HUES48 (cell line): ENCODE results near the gene ADPRH.
"Not testable (repeated sequence)": the region's sequence is repeated elsewhere in the genome, so short reads cannot be mapped to it uniquely, and the experiment has no call there.

ENCODE experiments used
- H3K27ac ChIP-seq: one replicate; pipeline ENCODE4 v1.7.0; 2013; ENCODE audit warnings: low read depth, low read length, inconsistent platforms
- H3K27me3 ChIP-seq: 2 replicates; pipeline ENCODE4 v1.6.1; 2013; ENCODE audit warnings: mild to moderate bottlenecking, low read length; ENCODE audit not compliant: control insufficient read depth, insufficient read depth
- H3K36me3 ChIP-seq: 2 replicates; pipeline ENCODE4 v1.6.1; 2013; ENCODE audit warnings: low read length; ENCODE audit not compliant: control insufficient read depth, insufficient read depth
- H3K4me1 ChIP-seq: 2 replicates; pipeline ENCODE4 v1.6.1; 2013; ENCODE audit warnings: mild to moderate bottlenecking, low read length; ENCODE audit not compliant: control insufficient read depth, insufficient read depth
- H3K4me3 ChIP-seq: 2 replicates; pipeline ENCODE4 v1.5.1; 2013; ENCODE audit warnings: mild to moderate bottlenecking, low read depth, low read length
- H3K9ac ChIP-seq: 2 replicates; pipeline ENCODE4 v1.6.1; 2013; ENCODE audit warnings: mild to moderate bottlenecking, low read depth, low read length, moderate library complexity
- H3K9me3 ChIP-seq: 2 replicates; pipeline ENCODE4 v1.6.1; 2013; ENCODE audit warnings: low read length; ENCODE audit not compliant: control insufficient read depth, insufficient read depth

The ADPRH gene

DNA sequence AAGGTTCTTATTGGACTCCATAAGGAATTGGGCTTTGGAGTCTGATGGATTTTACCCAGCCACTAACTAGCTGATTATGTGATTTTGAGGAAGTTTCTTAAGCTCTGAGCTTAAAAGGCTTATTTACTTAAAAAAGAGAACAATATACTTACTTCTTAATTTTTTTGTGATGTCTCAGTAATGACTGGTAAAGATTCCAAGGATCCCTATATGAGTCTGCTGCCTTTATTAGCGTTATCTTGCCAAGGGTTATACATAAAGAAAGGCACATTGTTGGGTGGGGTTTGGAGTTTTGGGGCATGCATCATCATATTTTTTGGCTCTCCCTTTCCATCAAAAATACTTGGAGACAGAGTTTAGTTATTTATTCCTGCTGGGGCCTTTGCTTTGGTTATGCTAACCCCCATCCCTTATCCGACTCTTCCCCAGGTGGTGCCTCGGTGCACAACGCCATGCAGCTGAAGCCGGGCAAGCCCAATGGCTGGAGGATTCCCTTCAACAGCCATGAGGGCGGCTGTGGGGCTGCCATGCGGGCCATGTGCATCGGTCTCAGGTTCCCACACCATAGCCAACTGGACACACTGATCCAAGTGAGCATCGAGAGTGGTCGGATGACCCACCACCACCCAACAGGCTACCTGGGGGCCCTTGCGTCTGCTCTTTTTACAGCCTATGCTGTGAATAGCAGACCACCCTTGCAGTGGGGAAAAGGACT, 6.7 kb downstream of the ADPRH start:
- H3K27ac ChIP-seq, result no peak overlapping the region
- H3K27me3 ChIP-seq, result no peaks in the 10 kb centered on the region
- H3K36me3 ChIP-seq, result no peaks in the 10 kb centered on the region
- peaks cover 11% of the 10 kb centered on the region for H3K4me1 ChIP-seq
- H3K4me3 ChIP-seq, result no peak overlapping the region
- no peak overlapping the region for H3K9ac ChIP-seq
- H3K9me3 ChIP-seq, result 0 out of 2 replicates have a peak, but pooled peaks cover 4% of the 10 kb centered on the region

DNA sequence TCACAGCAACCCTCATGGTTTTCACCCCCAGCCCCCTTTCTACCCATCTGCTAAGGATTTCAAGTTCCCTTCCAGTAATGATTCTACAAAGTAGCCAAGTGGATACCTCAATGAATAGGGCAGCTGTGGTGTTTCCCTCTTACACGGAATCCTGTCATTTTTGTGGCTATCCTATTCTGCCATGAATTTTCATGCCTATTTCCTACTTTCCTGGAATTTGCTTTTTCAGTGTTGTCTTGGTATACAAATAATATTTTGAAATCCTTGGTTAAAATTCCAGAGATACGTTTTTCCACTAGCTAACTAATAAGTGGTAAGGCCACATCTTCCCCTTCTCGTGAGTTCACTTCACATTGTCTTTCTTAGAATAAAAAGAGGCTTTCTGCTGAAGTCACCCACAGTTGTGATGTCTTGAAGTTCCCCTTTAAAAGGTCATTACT, 7.5 kb downstream of the ADPRH start:
- H3K36me3 ChIP-seq, result no peaks in the 10 kb centered on the region
- no peak overlapping the region for H3K4me3 ChIP-seq
- H3K9me3 ChIP-seq, result 0 out of 2 replicates have a peak, but pooled peaks cover 4% of the 10 kb centered on the region
- H3K9ac ChIP-seq, result no peak overlapping the region
- no peak overlapping the region for H3K27ac ChIP-seq
- H3K4me1 ChIP-seq, result peaks cover 11% of the 10 kb centered on the region
- no peaks in the 10 kb centered on the region for H3K27me3 ChIP-seq

DNA sequence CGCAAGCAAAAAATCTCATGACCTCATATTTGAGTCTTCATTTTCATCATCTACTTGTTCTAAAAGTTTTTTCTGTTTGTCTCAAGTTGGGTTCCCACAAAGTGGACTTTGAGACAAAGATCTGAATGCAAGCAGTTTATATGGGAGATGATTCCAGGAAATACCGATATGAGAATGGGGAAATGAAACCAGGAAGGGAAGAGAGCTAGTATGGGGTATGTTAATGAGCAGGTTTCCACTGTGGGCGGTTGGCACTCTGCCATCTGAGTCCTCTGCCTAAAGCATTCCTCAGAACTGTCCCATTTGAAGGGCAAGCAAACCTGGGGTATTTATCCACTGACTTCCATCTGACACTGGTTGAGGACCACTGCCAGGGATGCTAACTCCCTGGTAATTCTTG, 8.8 kb downstream of the ADPRH start:
- Histone ChIP-seq H3K36me3 (no peaks in the 10 kb centered on the region), H3K27me3 (no peaks in the 10 kb centered on the region), H3K9me3 (0 out of 2 replicates have a peak, but pooled peaks cover 4% of the 10 kb centered on the region), H3K27ac (no peak overlapping the region), H3K4me1 (peaks cover 11% of the 10 kb centered on the region), H3K9ac (no peak overlapping the region), H3K4me3 (no peak overlapping the region)

DNA sequence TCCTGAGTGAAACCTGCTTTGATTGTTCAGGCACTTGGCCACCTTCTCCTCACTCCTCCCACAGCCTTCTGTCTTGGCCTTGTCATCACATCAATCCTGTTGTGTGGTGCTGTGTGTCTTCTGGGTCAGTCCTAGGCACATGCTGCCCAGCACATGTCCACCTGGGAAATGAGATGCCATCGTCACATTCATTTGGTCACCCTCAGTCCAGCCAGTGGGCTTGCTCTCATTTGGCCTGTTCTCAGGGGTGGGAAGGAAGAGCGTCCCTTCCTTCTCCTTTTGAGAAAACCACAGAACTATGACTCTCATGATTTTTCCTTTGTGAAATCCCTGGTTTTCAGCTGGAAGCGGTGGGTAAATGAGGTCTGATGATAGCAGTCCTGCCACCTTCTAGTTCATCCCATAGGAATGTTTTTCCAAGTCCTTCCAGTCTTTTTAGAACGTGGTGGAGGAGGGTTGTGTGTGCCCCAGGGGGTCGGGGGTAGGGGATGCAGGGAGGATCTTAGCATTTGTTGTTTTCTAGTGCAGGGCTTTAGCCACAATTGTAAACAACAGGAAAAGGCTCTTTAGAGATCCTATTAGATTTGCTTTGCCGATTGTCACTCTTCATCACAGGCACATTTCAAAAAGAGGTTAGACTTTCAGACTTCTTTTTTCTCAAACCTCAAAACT, 9.9 kb downstream of the ADPRH start:
- Histone ChIP-seq H3K4me1 (peaks cover 11% of the 10 kb centered on the region), H3K27ac (no peak overlapping the region), H3K4me3 (no peak overlapping the region), H3K27me3 (no peaks in the 10 kb centered on the region), H3K9ac (no peak overlapping the region), H3K9me3 (0 out of 2 replicates have a peak, but pooled peaks cover 4% of the 10 kb centered on the region), H3K36me3 (no peaks in the 10 kb centered on the region)

DNA sequence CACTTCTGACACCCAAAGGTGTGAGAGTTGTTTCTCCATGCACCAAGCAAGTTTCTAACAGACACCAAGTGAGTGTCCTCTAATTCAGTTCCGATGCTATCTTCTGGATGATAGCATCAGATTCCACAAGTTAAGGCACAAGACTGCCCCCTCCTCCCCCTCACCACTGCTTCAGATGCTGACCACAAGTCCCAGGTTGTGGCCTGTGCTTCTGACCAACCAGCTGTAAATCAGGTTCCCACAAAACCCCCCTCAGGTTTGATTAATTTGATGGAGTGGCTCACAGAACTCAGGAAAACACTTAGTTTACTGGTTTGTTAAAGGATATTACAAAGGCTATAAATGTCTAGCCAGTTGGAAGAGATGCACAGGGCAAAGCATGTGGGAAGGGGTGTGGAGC, 11.4 kb downstream of the ADPRH start:
- Histone ChIP-seq H3K27me3 (no peaks in the 10 kb centered on the region), H3K36me3 (no peaks in the 10 kb centered on the region), H3K9ac (no peak overlapping the region)

DNA sequence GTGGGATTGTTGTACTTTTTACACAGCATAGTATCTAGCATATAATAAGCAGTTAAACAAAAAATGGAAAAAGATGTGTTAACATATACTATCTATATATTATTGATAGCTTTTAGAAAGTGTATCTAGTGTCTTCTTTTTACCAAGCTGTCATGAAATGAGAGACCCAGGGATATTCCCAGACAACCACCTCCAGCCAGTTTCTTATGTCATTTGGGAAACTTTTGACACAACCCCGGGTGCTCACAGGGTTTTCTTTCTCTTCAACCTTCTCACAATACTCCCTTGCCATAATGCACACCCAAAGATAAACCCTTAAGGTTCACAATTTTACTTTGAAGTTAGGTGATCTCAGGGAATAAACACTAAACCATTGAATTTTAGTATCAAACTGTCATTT, 13.6 kb downstream of the ADPRH start:
- H3K9ac ChIP-seq, result no peak overlapping the region
- no peaks in the 10 kb centered on the region for H3K36me3 ChIP-seq
- peaks cover 11% of the 10 kb centered on the region for H3K4me1 ChIP-seq
- no peaks in the 10 kb centered on the region for H3K27me3 ChIP-seq
- H3K4me3 ChIP-seq, result no peak overlapping the region
- 0 out of 2 replicates have a peak, but pooled peaks cover 4% of the 10 kb centered on the region for H3K9me3 ChIP-seq
- no peak overlapping the region for H3K27ac ChIP-seq

More for the DNA sequence above, 11.4 kb downstream of the ADPRH start:
- 0 out of 2 replicates have a peak, but pooled peaks cover 4% of the 10 kb centered on the region for H3K9me3 ChIP-seq
- H3K4me3 ChIP-seq, result no peak overlapping the region
- no peak overlapping the region for H3K27ac ChIP-seq
- peaks cover 11% of the 10 kb centered on the region for H3K4me1 ChIP-seq

DNA sequence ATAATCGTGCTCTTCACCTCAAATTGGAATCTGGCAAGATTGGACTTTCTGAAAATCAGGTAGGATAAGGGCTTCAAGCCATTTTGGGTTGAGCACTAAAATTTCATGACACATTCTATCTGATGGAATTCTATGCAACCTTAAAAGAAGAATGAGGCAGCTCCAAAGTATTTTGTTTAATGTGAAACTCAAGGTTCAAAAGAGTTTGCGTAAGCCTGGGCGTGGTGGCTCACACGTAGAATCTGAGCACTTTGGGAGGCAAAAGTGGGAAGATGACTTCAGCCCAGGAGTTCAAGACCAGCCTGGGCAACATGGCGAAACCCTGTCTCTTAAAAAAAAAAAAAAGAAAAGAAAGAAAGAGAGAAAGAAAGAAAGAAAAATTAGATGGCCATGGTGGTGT, 14.8 kb downstream of the ADPRH start:
- H3K9me3 ChIP-seq, result 0 out of 2 replicates have a peak, but pooled peaks cover 4% of the 10 kb centered on the region
- no peak overlapping the region for H3K27ac ChIP-seq
- H3K27me3 ChIP-seq, result no peaks in the 10 kb centered on the region
- no peaks in the 10 kb centered on the region for H3K36me3 ChIP-seq
- H3K4me3 ChIP-seq, result no peak overlapping the region
- no peak overlapping the region for H3K9ac ChIP-seq
- peaks cover 9% of the 10 kb centered on the region for H3K4me1 ChIP-seq

DNA sequence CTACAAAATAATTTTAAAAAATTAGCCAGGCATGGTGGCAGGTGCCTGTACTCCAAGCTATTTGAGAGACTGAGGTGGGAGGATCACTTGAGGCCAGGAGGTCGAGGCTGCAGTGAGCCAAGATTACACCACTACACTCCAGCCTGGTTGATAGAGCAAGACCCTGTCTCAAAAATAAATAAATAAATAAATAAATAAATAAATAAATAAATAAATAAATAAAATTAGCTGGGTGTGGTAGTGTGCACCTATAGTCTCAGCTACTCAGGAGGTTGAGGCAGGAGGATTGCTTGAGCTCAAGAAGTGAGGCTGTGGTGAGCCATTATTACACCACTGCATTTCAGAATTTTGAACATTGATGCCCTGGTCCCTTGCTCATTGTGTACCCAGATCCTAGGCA, 15.6 kb downstream of the ADPRH start:
- not testable (repeated sequence) for H3K36me3 ChIP-seq, H3K4me3 ChIP-seq, H3K27ac ChIP-seq, H3K9ac ChIP-seq, H3K27me3 ChIP-seq, H3K9me3 ChIP-seq, H3K4me1 ChIP-seq

DNA sequence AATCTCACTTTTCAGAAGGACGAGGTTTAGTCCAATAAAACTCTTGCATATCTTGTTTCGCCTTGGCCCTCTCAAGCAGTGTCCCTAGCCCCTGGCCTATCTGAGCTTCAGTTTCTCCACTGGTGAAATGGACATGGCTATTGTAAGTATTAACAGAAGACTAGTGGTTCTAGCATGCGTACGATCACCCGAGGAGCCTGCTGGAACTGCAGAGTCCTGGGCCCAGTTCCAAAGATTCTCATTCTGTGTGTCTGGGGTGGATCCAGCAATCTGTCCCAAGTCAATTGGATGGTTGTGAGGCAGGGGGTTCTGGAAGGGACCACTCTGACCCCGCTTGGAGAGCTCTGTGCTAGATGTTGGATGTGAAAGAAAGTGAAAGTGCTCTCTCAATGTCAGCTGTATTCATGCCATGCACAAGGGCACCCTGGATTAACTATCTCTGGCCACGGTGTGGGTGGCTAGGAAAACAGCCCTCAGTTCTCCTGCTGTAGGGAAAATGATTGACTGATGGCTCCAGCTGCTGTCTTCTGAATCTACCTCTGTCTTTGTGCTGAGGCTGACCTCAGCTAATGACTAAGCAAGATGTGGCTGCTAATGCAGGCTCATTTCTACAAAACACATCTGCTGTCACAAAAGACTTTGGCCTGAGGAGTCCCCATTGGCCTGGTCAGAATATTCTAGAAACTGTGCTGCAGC, 16.5 kb downstream of the ADPRH start:
- no peaks in the 10 kb centered on the region for H3K36me3 ChIP-seq
- H3K4me1 ChIP-seq, result no peaks in the 10 kb centered on the region
- no peak overlapping the region for H3K27ac ChIP-seq
- no peak overlapping the region for H3K4me3 ChIP-seq
- no peak overlapping the region for H3K9ac ChIP-seq
- no peaks in the 10 kb centered on the region for H3K27me3 ChIP-seq
- no peaks in the 10 kb centered on the region for H3K9me3 ChIP-seq

DNA sequence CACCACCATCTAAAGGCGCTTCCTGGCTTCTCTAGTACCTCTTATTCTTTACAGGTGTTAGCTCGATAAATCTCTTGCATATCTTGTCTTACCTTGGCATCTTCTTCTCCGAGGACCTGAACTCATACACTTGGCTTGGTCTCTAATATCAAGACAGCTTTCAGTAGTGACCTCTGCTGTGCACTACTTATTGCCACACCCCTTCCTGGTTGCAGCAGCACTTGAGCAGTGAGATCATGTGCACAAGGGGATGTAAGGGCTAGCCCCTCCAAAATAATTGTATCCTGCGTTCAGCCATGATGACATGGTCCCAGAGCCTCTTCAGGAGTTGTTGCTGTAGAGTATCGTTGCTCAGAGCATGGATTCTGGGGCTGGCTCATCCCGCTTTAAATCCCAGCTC, 17.1 kb downstream of the ADPRH start:
- Histone ChIP-seq H3K9ac (no peak overlapping the region), H3K4me3 (no peak overlapping the region), H3K4me1 (no peaks in the 10 kb centered on the region), H3K27ac (no peak overlapping the region), H3K27me3 (no peaks in the 10 kb centered on the region), H3K36me3 (no peaks in the 10 kb centered on the region), H3K9me3 (no peaks in the 10 kb centered on the region)
